Sigmoid colon (tissue), 7 donors: ENCODE results near the gene MAEA. TPM values are rescaled to one million over a fixed set of nuclear protein-coding genes. Genes with fewer than 3 reads are reported as not detected.

ENCODE experiments used
- DNase-seq: peaks from one replicate; pipeline ENCODE4 v3.0.0-alpha.2; 2019
- H3K27ac ChIP-seq, 4 donors: fragments of 200-600 bp; sonication (generic); one replicate each; pipeline ENCODE4 v1.5.1; 2016 to 2019; ENCODE audit warnings: mild to moderate bottlenecking in 1 of 4
- H3K27me3 ChIP-seq, 3 donors: fragments of 200-600 bp; sonication (generic); one replicate each; pipeline ENCODE4 v1.5.1; 2019; ENCODE audit warnings: mild to moderate bottlenecking in 1 of 3
- H3K36me3 ChIP-seq, 4 donors: fragments of 200-600 bp; sonication (generic); one replicate each; pipeline ENCODE4 v1.5.1; 2016 to 2019
- H3K4me1 ChIP-seq, 4 donors: fragments of 200-600 bp; sonication (generic); one replicate each; pipeline ENCODE4 v1.5.1; 2017 to 2019
- H3K4me3 ChIP-seq, 4 donors: fragments of 200-600 bp; sonication (generic); one replicate each; pipeline ENCODE4 v1.5.1; 2017 to 2019; ENCODE audit warnings: mild to moderate bottlenecking in 2 of 4, moderate library complexity in 1 of 4
- H3K9me3 ChIP-seq, 4 donors: fragments of 200-600 bp in 3 of 4; sonication (generic) in 3 of 4; one replicate each; pipeline versions ENCODE4 v1.5.1 to v1.6.1; 2013 to 2019
- CTCF ChIP-seq, 4 experiments: fragments of 450-650 bp in 3 of 4; fragments of 200-600 bp in 1 of 4; IDR thresholded peaks; one replicate each; pipeline ENCODE4 v1.5.1; 2016 to 2019; ENCODE audit warnings: antibody characterized with exemption in 4 of 4, mild to moderate bottlenecking in 3 of 4, moderate library complexity in 2 of 4
- EP300 ChIP-seq, 4 donors: sonication (generic); formaldehyde crosslinking; IDR thresholded peaks; one replicate each; pipeline ENCODE4 v1.6.1; 2017; ENCODE audit warnings: antibody characterized with exemption in 4 of 4
- POLR2A ChIP-seq, 2 donors: fragments of 450-650 bp; IDR thresholded peaks; one replicate each; pipeline ENCODE4 v1.6.1; 2016; ENCODE audit warnings: antibody characterized with exemption in 2 of 2, mild to moderate bottlenecking in 2 of 2, moderate library complexity in 2 of 2
- POLR2AphosphoS5 ChIP-seq, 4 donors: sonication (generic); formaldehyde crosslinking; IDR thresholded peaks; one replicate each; pipeline ENCODE4 v1.6.1; 2017; ENCODE audit warnings: antibody characterized with exemption in 4 of 4
- WGBS, 2 donors: extraction: QIAGEN DNeasy Blood & Tissue Kit; methylation state at CpG; one replicate each; pipeline ENCODE4 v1.1.7; 2013; 5-methylcytosine and 5-hydroxymethylcytosine counted together
- intact Hi-C: fragments of 100-400 bp; cut with DNase I; formaldehyde crosslinking; loops from one replicate; pipeline ENCODE4 v1.15.1; 2023
- polyA plus RNA-seq, 3 donors: library from polyadenylated mRNA; stranded (reverse); fragments of 200-250 nt; gene quantifications; one replicate each; pipeline ENCODE4 v1.2.3, GENCODE V29; 2013
- total RNA-seq, 4 donors: library from RNA; depleted of rRNA; stranded (reverse); fragments of >200 nt; gene quantifications; one replicate each; pipeline ENCODE4 v1.1.0, GENCODE V29; 2016
- donor health status: healthy with polysubstance abuse.
- donor health status: Bipolar disorder and iron deficiency.
- donor health status: healthy.

Gene MAEA
- total and polyA plus RNA-seq, 7 donors: 44.2 to 89.8 (median 53.0) TPM

- Histone ChIP-seq H3K27ac (peak overlapping the region in 2 of 4 donors; percentile 98 to 99), H3K4me3 (no peak overlapping the region), H3K27me3 (no peaks in the 10 kb centered on the region), H3K36me3 (peaks cover 0 to 15% (median 8%) of the 10 kb centered on the region in 4 donors), H3K9me3 (no peaks in the 10 kb centered on the region), H3K4me1 (peaks cover 0 to 70% (median 65%) of the 10 kb centered on the region in 4 donors)
- intact Hi-C loops: no loop called here
- no peak for DNase-seq
- TF ChIP-seq CTCF (IDR thresholded peaks at IDR 0.05) (no peak), POLR2A (IDR thresholded peaks at IDR 0.05) (no peak), EP300 (IDR thresholded peaks at IDR 0.05) (no peak), POLR2AphosphoS5 (IDR thresholded peaks at IDR 0.05) (no peak)
- 88% methylated on average over 19 of the region's 19 CpGs for WGBS, 2 donors
Measured at GRCh38 chr4:1244978-1245471, 44.7 kb upstream of the MAEA start.

GRCh38 chr4:1245481-1246051 lies 44.1 kb upstream of the MAEA start:
- intact Hi-C loops: no loop called here
- WGBS, 2 donors: 84 to 88% methylated on average over 26 of the region's 26 CpGs
- H3K27me3 ChIP-seq: no peaks in the 10 kb centered on the region
- peak overlapping the region in 3 of 4 donors; percentile 88 to 99 (median 98) for H3K27ac ChIP-seq
- peaks cover 0 to 75% (median 70%) of the 10 kb centered on the region in 4 donors for H3K4me1 ChIP-seq
- peaks cover 0 to 12% (median 7%) of the 10 kb centered on the region in 4 donors for H3K36me3 ChIP-seq
- DNase-seq: no peak
- H3K9me3 ChIP-seq: no peaks in the 10 kb centered on the region
- TF ChIP-seq POLR2A (IDR thresholded peaks at IDR 0.05): no peak
- TF ChIP-seq CTCF (IDR thresholded peaks at IDR 0.05): no peak
- TF ChIP-seq POLR2AphosphoS5 (IDR thresholded peaks at IDR 0.05): no peak
- no peak for TF ChIP-seq EP300 (IDR thresholded peaks at IDR 0.05)
- no peak overlapping the region for H3K4me3 ChIP-seq

GRCh38 chr4:1246111-1246881 lies 43.4 kb upstream of the MAEA start:
- Histone ChIP-seq H3K36me3 (peaks cover 0 to 9% (median 0%) of the 10 kb centered on the region in 4 donors), H3K4me3 (peak overlapping the region in 3 of 4 donors; percentile 54 to 98 (median 94)), H3K9me3 (no peaks in the 10 kb centered on the region), H3K27me3 (no peaks in the 10 kb centered on the region), H3K4me1 (peaks cover 0 to 82% (median 77%) of the 10 kb centered on the region in 4 donors), H3K27ac (peak overlapping the region; percentile 88 to 99 (median 98))
- TF ChIP-seq POLR2AphosphoS5 (IDR thresholded peaks at IDR 0.05) (no peak), EP300 (IDR thresholded peaks at IDR 0.05) (no peak), CTCF (IDR thresholded peaks at IDR 0.05) (no peak), POLR2A (IDR thresholded peaks at IDR 0.05) (no peak)
- DNase-seq: peak; percentile 64
- intact Hi-C loops: no loop called here
- WGBS, 2 donors: 51 to 65% methylated on average over 24 of the region's 24 CpGs

GRCh38 chr4:1246901-1247863 lies 42.5 kb upstream of the MAEA start:
- Histone ChIP-seq H3K27me3 (no peaks in the 10 kb centered on the region), H3K4me1 (peaks cover 0 to 75% (median 73%) of the 10 kb centered on the region in 4 donors), H3K9me3 (no peaks in the 10 kb centered on the region), H3K4me3 (peak overlapping the region; percentile 54 to 98 (median 84)), H3K36me3 (peaks cover 0 to 6% (median 0%) of the 10 kb centered on the region in 4 donors), H3K27ac (peak overlapping the region; percentile 88 to 99 (median 98))
- TF ChIP-seq CTCF (IDR thresholded peaks at IDR 0.05) (no peak), POLR2A (IDR thresholded peaks at IDR 0.05) (no peak), EP300 (IDR thresholded peaks at IDR 0.05) (no peak), POLR2AphosphoS5 (IDR thresholded peaks at IDR 0.05) (peak in 1 of 4 donors; percentile 10)
- DNase-seq: peak; percentile 66
- intact Hi-C loops: loop anchor here (1.0 kb wide), 1 partner anchor 80 kb away; no protein-coding TSS in a partner anchor
- WGBS, 2 donors: 7 to 9% methylated on average over 48 of the region's 48 CpGs
